ENCODE results near the gene RSU1.

GRCh38 chr10:16780338-16780880, 36.8 kb downstream of the RSU1 start:
- TF ChIP-seq CTCF (optimal IDR thresholded peaks at IDR 0.05 in 1 of 3, IDR thresholded peaks at IDR 0.05 in 1 of 3, conservative IDR thresholded peaks at IDR 0.05 in 1 of 3; ENCODE audit: extremely low read depth in 1 of 3, insufficient read depth in 2 of 3, low read length in 3 of 3): no peak
- no peak for TF ChIP-seq EZH2 (IDR thresholded peaks at IDR 0.05; ENCODE audit: low read length)
